ENCODE data around the gene SMARCA2. TPM values are rescaled to one million over a fixed set of nuclear protein-coding genes. Genes with fewer than 3 reads are reported as not detected.

SMARCA2 gene
- polyA plus RNA-seq, 3 donors from 2014 or later: 20.1 to 41.4 (median 25.2) TPM

DNA sequence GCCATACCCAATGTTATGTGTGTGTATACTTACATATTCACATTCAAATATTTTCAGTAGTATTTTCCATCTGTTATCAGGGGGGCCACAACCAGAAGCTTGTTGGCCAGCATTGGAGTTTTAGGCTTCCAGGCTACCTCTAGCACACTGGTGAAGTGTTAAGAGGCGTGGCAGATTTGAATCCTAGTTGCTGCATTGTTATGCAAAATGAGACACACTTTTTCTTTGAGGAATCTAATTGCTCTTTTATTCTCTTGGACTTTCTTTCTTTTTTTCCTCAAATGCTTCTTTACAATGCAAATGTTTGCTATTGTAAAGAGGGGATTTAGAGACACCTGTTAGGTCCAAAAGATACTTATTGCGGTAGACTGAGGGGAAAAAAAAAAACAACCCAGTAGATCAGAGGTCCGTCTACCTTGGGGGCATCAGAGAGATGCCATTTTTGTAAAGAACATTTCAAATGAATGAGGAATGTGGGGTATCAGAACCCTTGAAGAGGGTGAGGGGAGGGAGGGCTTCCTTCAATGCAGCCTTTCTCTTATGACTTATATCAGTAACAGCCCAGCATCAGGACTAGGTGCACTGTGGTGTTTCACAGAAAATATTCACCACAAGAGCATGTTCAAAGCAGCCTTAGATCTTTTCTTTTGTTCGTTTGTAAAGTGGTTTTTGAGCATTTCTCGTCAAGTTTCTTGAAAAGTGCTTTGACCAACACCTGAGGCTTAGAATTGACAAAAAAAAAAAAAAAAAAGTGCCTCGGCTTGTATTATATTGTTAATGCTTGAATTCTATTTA is 3.8 kb downstream of the SMARCA2 start:
- peak in 2 of 3 donors; percentile 19 to 33 for DNase-seq
- Mint-ChIP-seq H3K4me3 (peak overlapping the region; percentile 97 to 99 (median 99)), H3K27me3 (ENCODE audit: low read depth in 3 of 3) (peaks cover 20 to 30% (median 23%) of the 10 kb centered on the region in 3 donors), H3K4me1 (peaks cover 64 to 77% of the 10 kb centered on the region in 2 donors), H3K36me3 (peaks cover 0 to 4% (median 0%) of the 10 kb centered on the region in 3 donors), H3K27ac (peak overlapping the region; percentile 96 to 100 (median 98)), H3K9me3 (no peaks in the 10 kb centered on the region)

DNA sequence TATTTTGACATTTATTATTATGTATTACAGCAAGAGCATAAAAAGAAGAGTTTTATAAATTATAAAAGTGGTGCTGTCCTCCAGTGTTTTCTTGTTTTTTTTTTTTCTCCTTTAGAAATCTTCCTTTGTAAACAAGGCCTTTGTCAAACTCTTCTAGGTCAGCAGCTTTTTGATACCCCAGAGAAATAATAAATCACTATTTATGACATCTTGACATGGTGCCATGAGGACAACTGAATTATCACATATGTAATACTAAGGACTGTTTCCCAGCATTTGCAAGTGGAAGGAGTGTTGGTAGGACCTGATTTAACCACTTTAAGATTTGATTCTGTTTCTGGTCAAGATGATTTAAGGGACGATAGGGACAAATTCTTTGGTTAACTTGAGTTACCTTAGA is 4.6 kb downstream of the SMARCA2 start:
- no peak for DNase-seq
- H3K9me3 Mint-ChIP-seq: no peaks in the 10 kb centered on the region
- H3K36me3 Mint-ChIP-seq: peaks cover 0 to 4% (median 0%) of the 10 kb centered on the region in 3 donors
- H3K4me3 Mint-ChIP-seq: peak overlapping the region; percentile 54 to 99 (median 99)
- H3K4me1 Mint-ChIP-seq: peaks cover 68 to 77% of the 10 kb centered on the region in 2 donors
- H3K27ac Mint-ChIP-seq: peak overlapping the region; percentile 61 to 100 (median 86)
- H3K27me3 Mint-ChIP-seq (ENCODE audit: low read depth in 3 of 3): peaks cover 21 to 30% (median 23%) of the 10 kb centered on the region in 3 donors

DNA sequence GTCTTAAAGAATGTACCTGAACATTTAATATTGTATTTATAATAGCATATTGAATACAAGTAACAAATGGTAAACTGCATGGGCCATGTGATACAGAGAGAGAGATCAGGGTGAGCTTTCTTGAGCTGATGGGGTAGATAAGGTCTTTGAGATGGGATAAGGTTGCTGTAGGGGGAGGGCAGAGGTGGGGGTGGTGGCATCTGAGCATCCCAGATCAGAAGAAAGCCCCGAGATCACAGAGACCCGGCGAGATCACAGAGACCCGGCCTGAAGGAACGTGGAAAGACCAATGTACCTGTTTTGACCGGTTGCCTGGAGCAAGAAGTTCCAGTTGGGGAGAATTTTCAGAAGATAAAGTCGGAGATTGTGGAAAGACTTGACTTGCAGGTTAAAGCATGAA is 6.6 kb downstream of the SMARCA2 start:
- Mint-ChIP-seq H3K36me3 (peaks cover 0 to 4% (median 0%) of the 10 kb centered on the region in 3 donors), H3K9me3 (no peaks in the 10 kb centered on the region), H3K4me1 (peaks cover 84 to 90% of the 10 kb centered on the region in 2 donors), H3K4me3 (peak overlapping the region in 4 of 5 donors; percentile 61 to 77 (median 64)), H3K27me3 (ENCODE audit: low read depth in 3 of 3) (peaks cover 15 to 16% (median 16%) of the 10 kb centered on the region in 3 donors), H3K27ac (peak overlapping the region; percentile 86 to 97 (median 94))
- no peak for DNase-seq

DNA sequence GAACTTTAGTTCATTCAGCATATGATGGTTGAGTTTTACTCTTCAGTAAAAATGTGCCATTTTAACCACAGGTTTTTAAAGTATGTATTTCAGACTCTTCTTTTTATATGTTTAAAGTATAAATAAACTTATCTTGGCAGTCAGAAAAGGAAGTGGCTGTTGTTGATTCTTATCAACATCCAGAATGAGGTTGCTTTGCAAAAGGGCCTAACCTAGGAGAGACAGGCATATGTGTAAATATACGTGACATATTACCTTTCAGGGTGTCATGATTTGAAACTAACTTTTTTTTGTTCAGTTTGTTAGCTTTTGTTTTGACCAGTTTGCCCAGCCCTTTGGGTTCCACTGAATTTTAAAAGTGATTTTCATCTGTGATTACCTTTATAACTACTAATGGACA is 7.4 kb downstream of the SMARCA2 start:
- Mint-ChIP-seq H3K4me3 (peak overlapping the region; percentile 61 to 77 (median 67)), H3K9me3 (no peaks in the 10 kb centered on the region), H3K4me1 (peaks cover 90 to 98% of the 10 kb centered on the region in 2 donors), H3K27me3 (ENCODE audit: low read depth in 3 of 3) (peaks cover 7 to 12% (median 11%) of the 10 kb centered on the region in 3 donors), H3K27ac (peak overlapping the region; percentile 86 to 97 (median 94)), H3K36me3 (no peaks in the 10 kb centered on the region)
- peak; percentile 35 to 57 (median 49) for DNase-seq

DNA sequence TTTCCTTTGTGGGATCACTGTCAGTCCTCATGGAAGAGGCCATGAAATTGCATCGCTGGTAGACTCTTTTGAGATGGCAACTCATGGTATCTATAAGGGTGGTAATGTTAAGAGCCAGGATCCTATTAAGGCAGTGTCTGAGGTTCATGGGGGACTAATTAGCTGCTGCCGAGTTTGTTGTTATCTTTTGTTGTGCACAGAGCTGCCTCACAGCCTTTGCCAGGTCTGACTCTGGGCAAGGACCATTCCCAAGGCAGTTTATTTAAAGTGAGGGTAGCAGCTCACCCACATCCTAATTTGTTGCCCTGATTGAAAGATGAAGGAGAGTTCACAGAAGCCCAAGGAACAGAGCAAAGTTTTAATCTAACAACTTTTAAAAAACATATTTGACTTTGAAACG is 7.9 kb downstream of the SMARCA2 start:
- no peaks in the 10 kb centered on the region for H3K9me3 Mint-ChIP-seq
- H3K4me3 Mint-ChIP-seq: peak overlapping the region; percentile 61 to 77 (median 67)
- no peaks in the 10 kb centered on the region for H3K36me3 Mint-ChIP-seq
- DNase-seq: no peak
- peaks cover 95 to 100% of the 10 kb centered on the region in 2 donors for H3K4me1 Mint-ChIP-seq
- H3K27me3 Mint-ChIP-seq (ENCODE audit: low read depth in 3 of 3): peaks cover 2 to 8% (median 7%) of the 10 kb centered on the region in 3 donors
- H3K27ac Mint-ChIP-seq: peak overlapping the region; percentile 86 to 97 (median 94)

DNA sequence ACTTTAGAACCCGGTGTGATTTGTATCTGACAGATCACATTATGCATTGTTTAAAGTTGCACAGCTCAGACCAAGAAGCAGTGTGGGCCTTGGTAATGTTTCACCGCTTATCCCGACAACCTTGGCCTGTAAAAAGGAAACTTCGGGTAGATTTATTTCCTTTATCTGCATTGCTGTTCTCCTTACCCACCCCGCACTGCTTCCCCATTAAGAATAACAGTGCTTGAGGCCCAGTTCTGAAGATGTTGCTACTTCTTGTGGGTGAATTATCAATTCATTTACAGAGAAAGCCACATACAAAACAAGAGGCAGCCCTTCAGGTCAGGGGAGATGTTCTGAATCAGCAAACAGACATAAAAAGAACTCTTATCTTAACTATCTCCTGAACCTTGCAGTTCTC is 8.4 kb downstream of the SMARCA2 start:
- H3K4me3 Mint-ChIP-seq: peak overlapping the region; percentile 61 to 77 (median 67)
- peaks cover 95 to 100% of the 10 kb centered on the region in 2 donors for H3K4me1 Mint-ChIP-seq
- peaks cover 0 to 5% (median 2%) of the 10 kb centered on the region in 3 donors for H3K27me3 Mint-ChIP-seq (ENCODE audit: low read depth in 3 of 3)
- peak overlapping the region; percentile 86 to 97 (median 94) for H3K27ac Mint-ChIP-seq
- no peak for DNase-seq
- peaks cover 0 to 2% (median 0%) of the 10 kb centered on the region in 3 donors for H3K36me3 Mint-ChIP-seq
- no peaks in the 10 kb centered on the region for H3K9me3 Mint-ChIP-seq

DNA sequence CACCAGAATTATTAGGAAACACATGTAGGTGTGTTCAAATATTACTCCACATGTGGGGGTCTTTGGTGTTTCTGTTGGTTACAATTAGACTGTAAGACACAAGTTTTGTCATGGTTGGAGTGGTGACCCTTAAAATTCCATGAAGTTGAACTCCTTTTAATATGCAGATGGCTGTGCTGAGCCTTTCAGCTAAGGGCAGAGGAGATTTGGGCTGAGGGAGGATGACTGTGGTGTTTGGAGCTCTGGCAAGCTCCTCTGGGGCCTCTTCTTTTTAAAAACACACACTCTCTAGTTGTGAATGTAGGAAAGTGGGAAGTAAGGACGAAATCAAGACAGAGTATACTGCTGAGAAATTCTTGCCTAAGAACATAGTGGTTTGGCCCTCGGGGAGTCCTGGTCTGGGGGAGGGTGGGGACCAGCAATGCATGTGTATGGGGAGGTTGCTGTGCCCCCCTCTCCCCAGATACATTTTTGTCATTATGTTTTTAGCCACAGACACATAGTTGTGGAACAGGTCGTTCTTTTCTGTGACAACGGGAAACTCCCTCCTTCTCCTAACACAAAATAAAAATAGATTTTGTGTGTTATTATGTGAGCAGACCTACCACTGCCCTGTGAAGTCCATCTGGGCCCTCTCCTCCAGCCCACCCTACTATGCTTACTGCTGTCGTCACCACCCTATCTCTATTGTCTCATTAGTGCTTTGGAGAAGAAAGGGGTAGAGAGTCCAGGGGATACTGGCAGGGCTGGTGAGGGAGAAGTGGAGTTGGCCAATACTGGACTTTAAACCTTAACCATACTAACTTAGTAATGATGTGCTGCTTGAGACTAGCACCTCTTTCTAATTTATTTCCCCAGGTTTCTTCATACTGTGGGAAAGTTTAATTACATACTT is 10.0 kb downstream of the SMARCA2 start:
- Mint-ChIP-seq H3K4me3 (peak overlapping the region; percentile 28 to 77 (median 61)), H3K9me3 (no peaks in the 10 kb centered on the region), H3K27me3 (ENCODE audit: low read depth in 3 of 3) (peaks cover 0 to 5% (median 2%) of the 10 kb centered on the region in 3 donors), H3K4me1 (peaks cover 96 to 100% of the 10 kb centered on the region in 2 donors), H3K36me3 (peaks cover 0 to 8% (median 1%) of the 10 kb centered on the region in 3 donors), H3K27ac (peak overlapping the region; percentile 86 to 97 (median 94))
- DNase-seq: peak in 1 of 3 donors; percentile 27

DNA sequence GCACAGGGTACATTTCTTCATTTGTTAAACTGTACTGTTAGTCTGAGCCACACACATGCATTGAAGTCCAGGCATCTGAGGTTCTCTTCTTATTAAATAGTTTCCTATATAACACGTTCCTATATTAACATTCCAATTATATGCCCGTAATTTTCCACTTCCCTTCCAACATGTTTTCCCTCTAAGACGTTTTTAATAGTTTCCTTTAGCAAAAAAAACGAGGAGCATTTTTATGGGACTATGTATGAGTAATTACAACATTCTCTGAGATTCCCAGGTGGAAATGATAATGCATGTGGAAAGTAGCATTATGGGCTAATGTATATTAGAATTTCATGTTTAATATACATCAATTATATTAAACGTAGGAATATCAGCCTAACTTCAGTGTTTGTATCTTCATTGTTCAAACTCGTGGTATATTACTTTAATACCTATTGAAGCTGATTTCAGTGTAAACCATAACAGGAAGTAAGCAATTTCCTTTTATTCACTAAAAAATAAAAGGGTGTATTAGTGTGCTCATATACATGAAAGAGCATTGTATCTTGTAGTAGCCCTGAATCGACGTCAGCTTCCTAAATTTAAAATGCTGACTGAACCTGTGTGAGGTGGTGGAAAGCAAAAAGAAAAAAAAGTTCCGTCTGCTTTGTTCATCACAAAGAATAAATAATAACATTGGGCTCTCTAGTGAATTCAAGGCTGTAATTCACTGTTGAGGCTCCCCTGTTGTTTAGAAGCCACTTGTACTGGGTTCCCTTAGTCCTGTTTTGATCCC is 11.3 kb downstream of the SMARCA2 start:
- H3K4me1 Mint-ChIP-seq: peaks cover 99 to 100% of the 10 kb centered on the region in 2 donors
- H3K36me3 Mint-ChIP-seq: peaks cover 0 to 10% (median 3%) of the 10 kb centered on the region in 3 donors
- H3K27me3 Mint-ChIP-seq (ENCODE audit: low read depth in 3 of 3): peaks cover 0 to 5% (median 2%) of the 10 kb centered on the region in 3 donors
- no peaks in the 10 kb centered on the region for H3K9me3 Mint-ChIP-seq
- DNase-seq: peak in 2 of 3 donors; percentile 26 to 46
- peak overlapping the region; percentile 86 to 97 (median 94) for H3K27ac Mint-ChIP-seq
- peak overlapping the region; percentile 54 to 74 (median 67) for H3K4me3 Mint-ChIP-seq

DNA sequence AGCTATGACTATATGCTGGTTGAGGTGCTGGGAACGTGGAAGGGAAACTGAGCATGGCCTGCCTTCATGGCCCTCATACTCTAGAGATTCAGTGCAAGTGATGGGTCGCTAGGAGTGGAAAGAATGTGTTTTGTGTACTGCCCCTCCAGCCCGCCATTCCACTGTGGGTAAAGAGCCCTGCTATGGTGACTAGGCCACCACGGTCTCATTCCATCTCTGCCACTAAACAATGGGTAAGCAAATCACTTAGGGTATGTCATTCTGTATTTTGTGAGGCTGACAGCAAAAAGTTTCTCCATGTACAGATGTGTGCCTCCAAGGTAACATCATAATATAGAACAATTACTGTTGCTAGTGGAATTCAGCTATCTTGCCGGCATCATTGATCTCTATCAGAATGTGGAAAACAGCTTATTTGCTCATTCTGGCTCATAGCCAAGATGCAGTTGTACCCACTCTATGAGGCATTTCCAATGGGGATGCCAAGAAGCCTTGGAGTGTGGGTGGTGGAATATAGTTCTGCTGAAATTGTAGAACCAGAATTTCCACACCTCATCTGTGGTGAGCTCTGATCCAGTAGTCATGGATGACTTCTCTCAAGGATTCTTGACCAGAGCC is 12.5 kb downstream of the SMARCA2 start:
- H3K27me3 Mint-ChIP-seq (ENCODE audit: low read depth in 3 of 3): peaks cover 0 to 5% (median 2%) of the 10 kb centered on the region in 3 donors
- DNase-seq: no peak
- H3K36me3 Mint-ChIP-seq: peaks cover 0 to 15% (median 3%) of the 10 kb centered on the region in 3 donors
- H3K4me1 Mint-ChIP-seq: peaks cover 97 to 100% of the 10 kb centered on the region in 2 donors
- H3K27ac Mint-ChIP-seq: peak overlapping the region; percentile 68 to 90 (median 86)
- peak overlapping the region; percentile 49 to 70 (median 57) for H3K4me3 Mint-ChIP-seq
- no peaks in the 10 kb centered on the region for H3K9me3 Mint-ChIP-seq

DNA sequence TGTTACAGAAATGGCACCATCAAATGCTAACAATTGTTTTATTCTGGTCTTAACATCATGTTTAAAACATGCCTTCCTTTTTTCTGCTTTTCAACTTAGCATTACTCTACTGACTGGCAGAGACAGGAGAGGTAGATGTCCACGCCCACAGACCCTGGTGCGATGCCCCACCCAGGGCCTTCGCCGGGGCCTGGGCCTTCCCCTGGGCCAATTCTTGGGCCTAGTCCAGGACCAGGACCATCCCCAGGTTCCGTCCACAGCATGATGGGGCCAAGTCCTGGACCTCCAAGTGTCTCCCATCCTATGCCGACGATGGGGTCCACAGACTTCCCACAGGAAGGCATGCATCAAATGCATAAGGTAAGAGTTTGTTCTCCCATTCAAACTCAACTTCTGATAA is 13.7 kb downstream of the SMARCA2 start:
- H3K4me1 Mint-ChIP-seq: peaks cover 85 to 88% of the 10 kb centered on the region in 2 donors
- H3K27me3 Mint-ChIP-seq (ENCODE audit: low read depth in 3 of 3): peaks cover 0 to 3% (median 2%) of the 10 kb centered on the region in 3 donors
- peak overlapping the region in 3 of 6 donors; percentile 29 to 86 (median 31) for H3K27ac Mint-ChIP-seq
- H3K9me3 Mint-ChIP-seq: no peaks in the 10 kb centered on the region
- H3K36me3 Mint-ChIP-seq: peaks cover 0 to 24% (median 10%) of the 10 kb centered on the region in 3 donors
- DNase-seq: no peak
- peak overlapping the region in 3 of 5 donors; percentile 33 to 70 (median 62) for H3K4me3 Mint-ChIP-seq

DNA sequence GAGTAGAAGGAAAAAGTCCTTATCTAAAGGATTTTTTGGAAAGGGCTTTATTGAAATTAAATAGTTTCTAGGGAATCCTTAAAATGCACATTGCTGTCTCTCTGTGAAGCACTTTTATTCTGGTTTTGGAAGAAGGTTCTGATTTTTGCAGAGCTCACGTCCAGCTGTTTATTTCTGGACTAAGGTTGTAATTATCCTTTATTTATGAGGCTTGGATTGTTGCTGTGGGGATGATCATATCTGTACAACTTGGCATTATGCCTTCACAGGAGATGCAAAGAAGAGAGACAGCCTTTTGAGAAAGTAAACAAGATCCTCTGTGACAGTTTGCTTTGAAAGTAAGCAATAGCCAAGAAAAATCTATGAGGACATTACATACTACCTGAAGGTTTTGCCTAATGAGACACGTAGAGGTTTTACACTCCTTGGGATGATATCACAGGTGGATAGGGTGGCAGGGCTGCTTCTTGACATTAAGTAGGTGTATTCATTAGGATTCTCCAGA is 14.6 kb downstream of the SMARCA2 start:
- H3K36me3 Mint-ChIP-seq: peaks cover 0 to 30% (median 15%) of the 10 kb centered on the region in 3 donors

DNA sequence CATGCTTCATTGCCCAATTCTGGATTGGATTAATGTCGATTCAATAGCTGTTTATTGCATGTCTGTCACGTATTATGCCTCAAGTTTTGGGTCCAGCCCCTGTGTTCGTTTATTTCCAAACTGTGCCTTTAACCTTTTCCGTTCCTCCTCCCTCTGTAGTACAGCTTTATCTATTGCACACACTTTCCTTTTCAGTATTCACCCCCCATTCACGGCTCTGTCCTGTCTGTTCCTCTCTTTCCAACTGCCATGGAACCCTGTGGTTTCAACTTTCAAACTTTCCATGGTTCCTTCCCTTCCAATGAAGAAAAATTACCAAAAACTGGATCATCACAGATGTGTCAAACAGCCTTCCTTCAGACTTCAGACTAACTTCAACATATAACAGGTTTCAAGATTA is 17.1 kb downstream of the SMARCA2 start:
- Mint-ChIP-seq H3K4me3 (peak overlapping the region in 1 of 5 donors; percentile 39), H3K27me3 (ENCODE audit: low read depth in 3 of 3) (peaks cover 0 to 2% (median 0%) of the 10 kb centered on the region in 3 donors), H3K4me1 (peaks cover 59 to 68% of the 10 kb centered on the region in 2 donors), H3K27ac (peak overlapping the region; percentile 2 to 51 (median 16)), H3K9me3 (no peaks in the 10 kb centered on the region), H3K36me3 (peaks cover 0 to 36% (median 21%) of the 10 kb centered on the region in 3 donors)
- DNase-seq: no peak

More for the DNA sequence above, 14.6 kb downstream of the SMARCA2 start:
- DNase-seq: no peak
- Mint-ChIP-seq H3K4me1 (peaks cover 77 to 79% of the 10 kb centered on the region in 2 donors), H3K9me3 (no peaks in the 10 kb centered on the region), H3K4me3 (peak overlapping the region in 1 of 5 donors; percentile 5), H3K27ac (peak overlapping the region in 4 of 6 donors; percentile 25 to 53 (median 36)), H3K27me3 (ENCODE audit: low read depth in 3 of 3) (peaks cover 0 to 2% (median 2%) of the 10 kb centered on the region in 3 donors)

Measured in immature natural killer cell (primary cell).